ENCODE data around the gene PTPRB.

DNA sequence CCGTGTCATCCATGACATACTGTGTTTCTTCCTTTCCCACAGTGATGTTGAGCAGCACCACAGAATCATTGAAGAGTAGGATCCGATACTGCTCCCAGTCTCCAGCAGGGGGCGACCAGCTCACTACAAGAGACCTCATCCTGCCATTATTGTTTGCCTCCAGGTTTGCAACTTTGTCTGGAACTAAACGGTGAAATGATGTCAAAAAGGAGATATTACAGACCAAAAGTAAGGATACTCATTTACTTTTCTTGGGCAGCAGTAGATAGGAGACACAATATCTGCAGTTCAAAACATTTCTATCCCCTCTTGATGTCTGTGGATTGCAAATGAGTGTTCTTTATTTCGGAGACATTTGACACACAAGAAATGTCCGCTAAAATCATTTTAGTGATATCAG is 47.2 kb downstream of the PTPRB start:
- TF ChIP-seq, protein P1, sequence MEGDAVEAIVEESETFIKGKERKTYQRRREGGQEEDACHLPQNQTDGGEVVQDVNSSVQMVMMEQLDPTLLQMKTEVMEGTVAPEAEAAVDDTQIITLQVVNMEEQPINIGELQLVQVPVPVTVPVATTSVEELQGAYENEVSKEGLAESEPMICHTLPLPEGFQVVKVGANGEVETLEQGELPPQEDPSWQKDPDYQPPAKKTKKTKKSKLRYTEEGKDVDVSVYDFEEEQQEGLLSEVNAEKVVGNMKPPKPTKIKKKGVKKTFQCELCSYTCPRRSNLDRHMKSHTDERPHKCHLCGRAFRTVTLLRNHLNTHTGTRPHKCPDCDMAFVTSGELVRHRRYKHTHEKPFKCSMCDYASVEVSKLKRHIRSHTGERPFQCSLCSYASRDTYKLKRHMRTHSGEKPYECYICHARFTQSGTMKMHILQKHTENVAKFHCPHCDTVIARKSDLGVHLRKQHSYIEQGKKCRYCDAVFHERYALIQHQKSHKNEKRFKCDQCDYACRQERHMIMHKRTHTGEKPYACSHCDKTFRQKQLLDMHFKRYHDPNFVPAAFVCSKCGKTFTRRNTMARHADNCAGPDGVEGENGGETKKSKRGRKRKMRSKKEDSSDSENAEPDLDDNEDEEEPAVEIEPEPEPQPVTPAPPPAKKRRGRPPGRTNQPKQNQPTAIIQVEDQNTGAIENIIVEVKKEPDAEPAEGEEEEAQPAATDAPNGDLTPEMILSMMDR (IDR thresholded peaks at IDR 0.05), result peak; percentile 81 to 88 (median 86)
- TF ChIP-seq POLR2A (IDR thresholded peaks at IDR 0.05), result no peak

Measured in adrenal gland (tissue), 5 donors.